Fibroblast of lung (primary cell): ENCODE data around the gene SDC1. TPM values are rescaled to one million over a fixed set of nuclear protein-coding genes. Genes with fewer than 3 reads are reported as not detected.

Source experiments
- DNase-seq, 2 donors: peaks; one replicate each; pipeline versions ENCODE4 v3.0.0 to v3.0.0-alpha.2; 2010; ENCODE audit warnings: low read depth in 2 of 2
- H2AFZ ChIP-seq: 2 replicates; pipeline ENCODE4 v1.5.1; 2012; ENCODE audit warnings: low read length, control low read depth, inconsistent platforms
- H3K27ac ChIP-seq: 2 replicates; pipeline ENCODE4 v1.5.1; 2011; ENCODE audit warnings: low read length, control low read depth; ENCODE audit not compliant: insufficient read depth
- H3K27me3 ChIP-seq: 2 replicates; pipeline ENCODE4 v1.5.1; 2011; ENCODE audit warnings: mild to moderate bottlenecking, low read length; ENCODE audit not compliant: control insufficient read depth, insufficient read depth
- H3K36me3 ChIP-seq: 2 replicates; pipeline ENCODE4 v1.5.1; 2011; ENCODE audit warnings: low read length; ENCODE audit not compliant: control insufficient read depth, insufficient read depth
- H3K4me1 ChIP-seq: 2 replicates; pipeline ENCODE4 v1.5.1; 2011; ENCODE audit warnings: low read length; ENCODE audit not compliant: control insufficient read depth, insufficient read depth; ENCODE audit errors: extremely low read depth
- H3K4me2 ChIP-seq: 2 replicates; pipeline ENCODE4 v1.5.1; 2011; ENCODE audit warnings: low read length, control low read depth; ENCODE audit not compliant: insufficient read depth; ENCODE audit errors: extremely low read depth
- H3K4me3 ChIP-seq, 4 experiments: fragments of 200-600 bp in 1 of 4; sonication (generic) in 1 of 4; replicated peaks in 1 of 4; 2 replicates each; pipeline ENCODE4 v1.5.1; 2011 to 2016; ENCODE audit warnings: low read length in 4 of 4, low read depth in 3 of 4, mild to moderate bottlenecking in 3 of 4, control low read depth in 2 of 4, inconsistent platforms in 1 of 4, mixed read lengths in 1 of 4; ENCODE audit not compliant: insufficient read depth in 1 of 4; ENCODE audit errors: control extremely low read depth in 1 of 4
- H3K79me2 ChIP-seq: 2 replicates; pipeline ENCODE4 v1.5.1; 2012; ENCODE audit warnings: mild to moderate bottlenecking, low read length, inconsistent platforms; ENCODE audit not compliant: control insufficient read depth, insufficient read depth
- H3K9ac ChIP-seq: 2 replicates; pipeline ENCODE4 v1.5.1; 2011; ENCODE audit warnings: mild to moderate bottlenecking, low read length, control low read depth; ENCODE audit not compliant: insufficient read depth
- H3K9me3 ChIP-seq: 2 replicates; pipeline ENCODE4 v1.5.1; 2012; ENCODE audit warnings: low read depth, low read length; ENCODE audit not compliant: control insufficient read depth, insufficient read depth
- H4K20me1 ChIP-seq: 2 replicates; pipeline ENCODE4 v1.5.1; 2011; ENCODE audit warnings: low read length; ENCODE audit not compliant: control insufficient read depth, insufficient read depth; ENCODE audit errors: extremely low read depth
- EZH2 ChIP-seq: IDR thresholded peaks from 2 replicates; pipeline ENCODE4 v1.5.1; 2012; ENCODE audit warnings: low read length, control low read depth, mild to moderate bottlenecking; ENCODE audit errors: missing control alignments
- polyA plus RNA-seq, 2 donors: library from polyadenylated mRNA; depleted of rRNA in 1 of 2; stranded (reverse) in 1 of 2; unstranded in 1 of 2; fragments of >200 nt; gene quantifications; 2 replicates each; pipeline ENCODE4 v1.2.1, GENCODE V29; 2011 to 2012; ENCODE audit warnings: missing spikeins in 1 of 2
- total RNA-seq: library from RNA; depleted of rRNA; stranded (reverse); fragments of >200 nt; gene quantifications from 2 replicates; pipeline ENCODE4 v1.2.1, GENCODE V29; 2014
- TF ChIP-seq, protein P1 (sequence below), 2 donors: IDR thresholded peaks in 1 of 2; conservative IDR thresholded peaks in 1 of 2; 1 replicate in 1 of 2; 2 replicates in 1 of 2; pipeline ENCODE4 v1.5.1; 2011 to 2012; ENCODE audit warnings: low read length in 2 of 2, control low read depth in 1 of 2, inconsistent platforms in 1 of 2, low read depth in 1 of 2, mild to moderate bottlenecking in 1 of 2

The SDC1 gene
- total and polyA plus RNA-seq, 2 donors (not counting 1 experiment from before 2014, with no cell fraction given) = 14.6 to 56.8 TPM

DNA sequence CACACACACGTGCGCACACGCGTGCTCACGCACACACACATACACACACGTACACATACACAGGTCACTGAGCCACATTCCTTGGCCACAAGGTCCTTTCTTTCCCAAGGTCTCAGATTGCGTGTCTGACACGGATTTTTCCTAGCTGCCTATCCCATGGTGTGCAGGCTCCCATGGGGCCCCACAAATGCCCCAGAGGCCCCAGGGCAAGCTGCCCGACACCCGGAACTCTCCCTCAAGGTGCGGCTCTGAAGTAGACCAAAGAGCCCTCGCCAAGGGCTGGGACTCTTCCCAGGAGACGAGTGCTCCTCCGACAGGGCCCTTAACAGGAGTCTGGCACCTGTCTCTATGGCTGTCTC is 46.7 kb downstream of the SDC1 start:
- Histone ChIP-seq H3K4me2 (no peak overlapping the region), H3K36me3 (no peaks in the 10 kb centered on the region), H3K79me2 (no peaks in the 10 kb centered on the region), H4K20me1 (no peaks in the 10 kb centered on the region), H3K4me3 (no peak overlapping the region), H3K9ac (no peak overlapping the region), H2AFZ (no peak overlapping the region), H3K4me1 (no peaks in the 10 kb centered on the region), H3K9me3 (no peaks in the 10 kb centered on the region), H3K27ac (no peak overlapping the region), H3K27me3 (no peaks in the 10 kb centered on the region)
- TF ChIP-seq, protein P1, sequence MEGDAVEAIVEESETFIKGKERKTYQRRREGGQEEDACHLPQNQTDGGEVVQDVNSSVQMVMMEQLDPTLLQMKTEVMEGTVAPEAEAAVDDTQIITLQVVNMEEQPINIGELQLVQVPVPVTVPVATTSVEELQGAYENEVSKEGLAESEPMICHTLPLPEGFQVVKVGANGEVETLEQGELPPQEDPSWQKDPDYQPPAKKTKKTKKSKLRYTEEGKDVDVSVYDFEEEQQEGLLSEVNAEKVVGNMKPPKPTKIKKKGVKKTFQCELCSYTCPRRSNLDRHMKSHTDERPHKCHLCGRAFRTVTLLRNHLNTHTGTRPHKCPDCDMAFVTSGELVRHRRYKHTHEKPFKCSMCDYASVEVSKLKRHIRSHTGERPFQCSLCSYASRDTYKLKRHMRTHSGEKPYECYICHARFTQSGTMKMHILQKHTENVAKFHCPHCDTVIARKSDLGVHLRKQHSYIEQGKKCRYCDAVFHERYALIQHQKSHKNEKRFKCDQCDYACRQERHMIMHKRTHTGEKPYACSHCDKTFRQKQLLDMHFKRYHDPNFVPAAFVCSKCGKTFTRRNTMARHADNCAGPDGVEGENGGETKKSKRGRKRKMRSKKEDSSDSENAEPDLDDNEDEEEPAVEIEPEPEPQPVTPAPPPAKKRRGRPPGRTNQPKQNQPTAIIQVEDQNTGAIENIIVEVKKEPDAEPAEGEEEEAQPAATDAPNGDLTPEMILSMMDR (conservative IDR thresholded peaks at IDR 0.05 in 1 of 2, IDR thresholded peaks at IDR 0.05 in 1 of 2; ENCODE audit: low read depth in 1 of 2, low read length in 2 of 2) = no peak
- no peak for TF ChIP-seq EZH2
- no peak for DNase-seq

DNA sequence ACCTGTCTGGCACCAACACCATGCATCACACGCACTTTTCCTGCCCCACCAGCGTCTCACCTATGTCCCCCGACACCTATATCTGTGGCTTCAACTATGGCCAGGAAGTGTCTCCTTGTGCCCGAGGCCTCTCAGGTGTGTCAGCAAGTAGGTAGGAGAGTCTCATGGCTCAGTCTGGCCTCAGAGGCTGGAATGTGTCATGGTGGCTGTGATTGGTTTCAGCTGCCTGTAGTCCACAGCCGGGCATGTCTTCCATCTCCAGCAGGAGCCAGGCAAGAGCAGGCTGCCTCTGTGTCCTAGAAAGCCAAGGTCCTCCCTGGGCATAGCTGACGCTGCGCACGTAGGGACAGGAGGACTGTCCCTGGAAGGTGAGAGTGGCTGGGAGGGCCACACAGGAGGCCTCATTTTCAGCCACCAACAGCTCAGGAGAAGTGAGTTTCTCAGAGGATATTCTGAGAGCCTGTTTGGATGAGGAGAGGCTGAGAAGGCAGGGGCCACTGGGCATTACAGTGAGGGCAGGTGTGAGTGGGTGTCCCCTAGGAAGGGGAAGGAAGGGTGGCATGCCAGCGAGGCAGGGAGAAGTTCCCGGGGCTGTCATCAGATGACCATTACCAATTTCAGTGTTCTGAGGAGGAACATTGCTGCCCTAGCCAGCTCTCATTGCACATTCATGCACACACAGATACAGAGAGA is 47.2 kb downstream of the SDC1 start:
- Histone ChIP-seq H3K79me2 (no peaks in the 10 kb centered on the region), H3K9ac (no peak overlapping the region), H3K27ac (no peak overlapping the region), H3K36me3 (no peaks in the 10 kb centered on the region), H3K9me3 (no peaks in the 10 kb centered on the region), H4K20me1 (no peaks in the 10 kb centered on the region), H2AFZ (no peak overlapping the region), H3K4me3 (no peak overlapping the region), H3K4me1 (no peaks in the 10 kb centered on the region), H3K27me3 (no peaks in the 10 kb centered on the region), H3K4me2 (no peak overlapping the region)
- DNase-seq = no peak
- TF ChIP-seq, protein P1 (conservative IDR thresholded peaks at IDR 0.05 in 1 of 2, IDR thresholded peaks at IDR 0.05 in 1 of 2; ENCODE audit: low read depth in 1 of 2, low read length in 2 of 2) = no peak
- no peak for TF ChIP-seq EZH2

DNA sequence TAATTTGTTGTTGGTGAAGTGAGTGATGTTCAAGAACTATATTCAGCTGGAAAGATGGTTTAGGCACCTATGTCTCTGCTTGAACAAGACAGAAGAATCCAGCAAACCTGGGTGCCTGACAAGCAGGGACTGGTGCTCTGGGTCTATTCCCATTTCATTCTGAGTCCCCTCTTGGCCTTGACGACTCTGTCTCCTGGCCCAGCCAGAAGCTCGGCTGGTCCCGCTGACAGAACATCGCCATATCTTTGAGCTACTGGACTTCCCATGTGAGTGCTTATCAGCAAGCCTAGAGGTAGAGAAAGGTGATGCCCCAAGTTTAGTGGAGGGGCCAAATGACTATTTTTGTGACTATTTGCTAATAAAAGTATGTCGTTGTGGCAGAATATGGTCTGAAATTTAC is 48.2 kb downstream of the SDC1 start:
- no peaks in the 10 kb centered on the region for H4K20me1 ChIP-seq
- no peaks in the 10 kb centered on the region for H3K27me3 ChIP-seq
- H3K9me3 ChIP-seq = no peaks in the 10 kb centered on the region
- no peak overlapping the region for H2AFZ ChIP-seq
- DNase-seq = no peak
- no peak overlapping the region for H3K9ac ChIP-seq
- H3K4me3 ChIP-seq = no peak overlapping the region
- H3K36me3 ChIP-seq = no peaks in the 10 kb centered on the region
- H3K27ac ChIP-seq = no peak overlapping the region
- no peaks in the 10 kb centered on the region for H3K79me2 ChIP-seq
- no peaks in the 10 kb centered on the region for H3K4me1 ChIP-seq
- no peak overlapping the region for H3K4me2 ChIP-seq
- no peak for TF ChIP-seq EZH2
- TF ChIP-seq, protein P1 (conservative IDR thresholded peaks at IDR 0.05 in 1 of 2, IDR thresholded peaks at IDR 0.05 in 1 of 2; ENCODE audit: low read depth in 1 of 2, low read length in 2 of 2) = no peak
